Liver (tissue), 3 donors: ENCODE measurements around the gene PRKAR1B.

Experiments used
- EGR1 ChIP-seq, 2 donors: IDR thresholded peaks; 2 replicates each; pipeline ENCODE4 v1.6.1; 2016 to 2018; ENCODE audit warnings: antibody characterized with exemption in 2 of 2, low read depth in 2 of 2
- GABPA ChIP-seq, 2 donors: IDR thresholded peaks in 1 of 2; conservative IDR thresholded peaks in 1 of 2; 2 replicates each; pipeline ENCODE4 v1.6.1; 2016; ENCODE audit warnings: antibody characterized with exemption in 2 of 2, mild to moderate bottlenecking in 1 of 2, moderate library complexity in 1 of 2
- HNF4A ChIP-seq, 2 donors: conservative IDR thresholded peaks; 2 replicates each; pipeline ENCODE4 v1.6.1; 2016; ENCODE audit warnings: antibody characterized with exemption in 2 of 2, mild to moderate bottlenecking in 2 of 2
- JUND ChIP-seq, 2 donors: IDR thresholded peaks; 2 replicates each; pipeline ENCODE4 v1.6.1; 2016; ENCODE audit warnings: antibody characterized with exemption in 2 of 2
- RAD21 ChIP-seq, 2 donors: IDR thresholded peaks; 2 replicates each; pipeline ENCODE4 v1.6.1; 2016; ENCODE audit warnings: antibody characterized with exemption in 2 of 2, mild to moderate bottlenecking in 2 of 2
- TAF1 ChIP-seq: conservative IDR thresholded peaks from 2 replicates; pipeline ENCODE4 v1.6.1; 2016; ENCODE audit warnings: antibody characterized with exemption, mild to moderate bottlenecking
- YY1 ChIP-seq: IDR thresholded peaks from 2 replicates; pipeline ENCODE4 v1.6.1; 2016; ENCODE audit warnings: antibody characterized with exemption, mild to moderate bottlenecking
- TF ChIP-seq, protein P1 (sequence below): fragments of 150-350 bp; IDR thresholded peaks from 2 replicates; pipeline ENCODE4 v1.5.1; 2017; ENCODE audit warnings: improper control_type of control experiment, low read depth, low read length; ENCODE audit not compliant: missing input control
- TF ChIP-seq, protein P2 (sequence below): IDR thresholded peaks from 2 replicates; pipeline ENCODE4 v1.6.1; 2016; ENCODE audit warnings: antibody characterized with exemption
- TF ChIP-seq, protein P3 (sequence below): IDR thresholded peaks from 2 replicates; pipeline ENCODE4 v1.6.1; 2016; ENCODE audit warnings: antibody characterized with exemption, mild to moderate bottlenecking
- TF ChIP-seq, protein P4 (sequence below): IDR thresholded peaks from 2 replicates; pipeline ENCODE4 v1.6.1; 2016; ENCODE audit warnings: antibody characterized with exemption
- donor health status: healthy.
- donor health status: healthy.

DNA sequence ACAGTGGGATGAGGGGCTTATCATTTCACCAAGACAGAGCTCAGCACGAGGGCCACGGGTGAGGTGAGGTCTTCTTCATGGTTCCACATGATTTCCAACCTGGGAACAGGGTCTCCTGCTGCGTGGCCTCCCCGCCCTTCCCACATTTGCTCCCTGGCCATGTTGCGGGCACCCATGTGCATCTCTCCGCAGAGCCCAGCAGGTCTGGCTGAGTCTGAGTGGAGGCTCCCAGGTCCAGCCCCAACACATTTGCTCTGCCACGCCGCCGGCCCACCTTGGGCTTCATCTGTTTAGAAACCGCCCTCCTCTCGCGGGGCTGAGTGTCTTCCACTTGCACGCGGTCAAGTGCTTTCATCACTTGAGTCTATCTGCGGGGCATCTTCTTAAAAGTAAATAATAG lies 14.8 kb upstream of the PRKAR1B start:
- TF ChIP-seq GABPA (IDR thresholded peaks at IDR 0.05 in 1 of 2, conservative IDR thresholded peaks at IDR 0.05 in 1 of 2) (no peak), RAD21 (IDR thresholded peaks at IDR 0.05) (no peak), TAF1 (no peak), EGR1 (IDR thresholded peaks at IDR 0.05; ENCODE audit: low read depth in 2 of 2) (no peak), YY1 (no peak), HNF4A (conservative IDR thresholded peaks at IDR 0.05) (no peak), JUND (IDR thresholded peaks at IDR 0.05) (no peak)
- TF ChIP-seq, protein P1, sequence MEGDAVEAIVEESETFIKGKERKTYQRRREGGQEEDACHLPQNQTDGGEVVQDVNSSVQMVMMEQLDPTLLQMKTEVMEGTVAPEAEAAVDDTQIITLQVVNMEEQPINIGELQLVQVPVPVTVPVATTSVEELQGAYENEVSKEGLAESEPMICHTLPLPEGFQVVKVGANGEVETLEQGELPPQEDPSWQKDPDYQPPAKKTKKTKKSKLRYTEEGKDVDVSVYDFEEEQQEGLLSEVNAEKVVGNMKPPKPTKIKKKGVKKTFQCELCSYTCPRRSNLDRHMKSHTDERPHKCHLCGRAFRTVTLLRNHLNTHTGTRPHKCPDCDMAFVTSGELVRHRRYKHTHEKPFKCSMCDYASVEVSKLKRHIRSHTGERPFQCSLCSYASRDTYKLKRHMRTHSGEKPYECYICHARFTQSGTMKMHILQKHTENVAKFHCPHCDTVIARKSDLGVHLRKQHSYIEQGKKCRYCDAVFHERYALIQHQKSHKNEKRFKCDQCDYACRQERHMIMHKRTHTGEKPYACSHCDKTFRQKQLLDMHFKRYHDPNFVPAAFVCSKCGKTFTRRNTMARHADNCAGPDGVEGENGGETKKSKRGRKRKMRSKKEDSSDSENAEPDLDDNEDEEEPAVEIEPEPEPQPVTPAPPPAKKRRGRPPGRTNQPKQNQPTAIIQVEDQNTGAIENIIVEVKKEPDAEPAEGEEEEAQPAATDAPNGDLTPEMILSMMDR, result no peak
- TF ChIP-seq, protein P2, sequence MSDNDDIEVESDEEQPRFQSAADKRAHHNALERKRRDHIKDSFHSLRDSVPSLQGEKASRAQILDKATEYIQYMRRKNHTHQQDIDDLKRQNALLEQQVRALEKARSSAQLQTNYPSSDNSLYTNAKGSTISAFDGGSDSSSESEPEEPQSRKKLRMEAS, result no peak
- TF ChIP-seq, protein P3, sequence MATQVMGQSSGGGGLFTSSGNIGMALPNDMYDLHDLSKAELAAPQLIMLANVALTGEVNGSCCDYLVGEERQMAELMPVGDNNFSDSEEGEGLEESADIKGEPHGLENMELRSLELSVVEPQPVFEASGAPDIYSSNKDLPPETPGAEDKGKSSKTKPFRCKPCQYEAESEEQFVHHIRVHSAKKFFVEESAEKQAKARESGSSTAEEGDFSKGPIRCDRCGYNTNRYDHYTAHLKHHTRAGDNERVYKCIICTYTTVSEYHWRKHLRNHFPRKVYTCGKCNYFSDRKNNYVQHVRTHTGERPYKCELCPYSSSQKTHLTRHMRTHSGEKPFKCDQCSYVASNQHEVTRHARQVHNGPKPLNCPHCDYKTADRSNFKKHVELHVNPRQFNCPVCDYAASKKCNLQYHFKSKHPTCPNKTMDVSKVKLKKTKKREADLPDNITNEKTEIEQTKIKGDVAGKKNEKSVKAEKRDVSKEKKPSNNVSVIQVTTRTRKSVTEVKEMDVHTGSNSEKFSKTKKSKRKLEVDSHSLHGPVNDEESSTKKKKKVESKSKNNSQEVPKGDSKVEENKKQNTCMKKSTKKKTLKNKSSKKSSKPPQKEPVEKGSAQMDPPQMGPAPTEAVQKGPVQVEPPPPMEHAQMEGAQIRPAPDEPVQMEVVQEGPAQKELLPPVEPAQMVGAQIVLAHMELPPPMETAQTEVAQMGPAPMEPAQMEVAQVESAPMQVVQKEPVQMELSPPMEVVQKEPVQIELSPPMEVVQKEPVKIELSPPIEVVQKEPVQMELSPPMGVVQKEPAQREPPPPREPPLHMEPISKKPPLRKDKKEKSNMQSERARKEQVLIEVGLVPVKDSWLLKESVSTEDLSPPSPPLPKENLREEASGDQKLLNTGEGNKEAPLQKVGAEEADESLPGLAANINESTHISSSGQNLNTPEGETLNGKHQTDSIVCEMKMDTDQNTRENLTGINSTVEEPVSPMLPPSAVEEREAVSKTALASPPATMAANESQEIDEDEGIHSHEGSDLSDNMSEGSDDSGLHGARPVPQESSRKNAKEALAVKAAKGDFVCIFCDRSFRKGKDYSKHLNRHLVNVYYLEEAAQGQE, result no peak
- TF ChIP-seq, protein P4, sequence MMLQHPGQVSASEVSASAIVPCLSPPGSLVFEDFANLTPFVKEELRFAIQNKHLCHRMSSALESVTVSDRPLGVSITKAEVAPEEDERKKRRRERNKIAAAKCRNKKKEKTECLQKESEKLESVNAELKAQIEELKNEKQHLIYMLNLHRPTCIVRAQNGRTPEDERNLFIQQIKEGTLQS, result no peak
